ENCODE measurements around the gene MED12L.

MED12L gene

GRCh38 chr3:151265866-151266265 is 180.4 kb downstream of the MED12L start:
- DNase-seq: no peak

GRCh38 chr3:151267066-151267465 is 181.6 kb downstream of the MED12L start:
- no peak for DNase-seq

- no peak for DNase-seq
Measured at GRCh38 chr3:151268267-151269235, 183.1 kb downstream of the MED12L start.

- no peak for DNase-seq
Measured at GRCh38 chr3:151269631-151270030, 184.2 kb downstream of the MED12L start.

GRCh38 chr3:151275091-151275490 is 189.6 kb downstream of the MED12L start:
- no peak for DNase-seq

- DNase-seq: no peak
Measured at GRCh38 chr3:151276038-151276686, 190.7 kb downstream of the MED12L start.

- DNase-seq: no peak
Measured at GRCh38 chr3:151276687-151277042, 191.2 kb downstream of the MED12L start.

- no peak for DNase-seq
Measured at GRCh38 chr3:151278230-151278629, 192.8 kb downstream of the MED12L start, which contains the start of gene P2RY14. P2RY14 (minus strand) TSS chr3:151278542; CDS start chr3:151214316, 64,226 bp downstream.

GRCh38 chr3:151281671-151282324 is 196.3 kb downstream of the MED12L start:
- no peak for DNase-seq

- peak; percentile 22 to 42 for DNase-seq
Measured at GRCh38 chr3:151282921-151283320, 197.5 kb downstream of the MED12L start.

- DNase-seq: no peak
Measured at GRCh38 chr3:151283387-151283786, 197.9 kb downstream of the MED12L start.

- no peak for DNase-seq
Measured at GRCh38 chr3:151283907-151284461, 198.5 kb downstream of the MED12L start.

- no peak for DNase-seq
Measured at GRCh38 chr3:151285940-151286339, 200.5 kb downstream of the MED12L start.

- DNase-seq: no peak
Measured at GRCh38 chr3:151289445-151289844, 204.0 kb downstream of the MED12L start.

- DNase-seq: no peak
Measured at GRCh38 chr3:151290673-151291072, 205.2 kb downstream of the MED12L start.

GRCh38 chr3:151293127-151293526 is 207.7 kb downstream of the MED12L start:
- no peak for DNase-seq

- DNase-seq: no peak
Measured at GRCh38 chr3:151296226-151296625, 210.8 kb downstream of the MED12L start.

- DNase-seq: no peak
Measured at GRCh38 chr3:151297429-151297828, 212.0 kb downstream of the MED12L start.

GRCh38 chr3:151299006-151299405 is 213.5 kb downstream of the MED12L start:
- DNase-seq: no peak

GRCh38 chr3:151300539-151300938 is 215.1 kb downstream of the MED12L start:
- no peak for DNase-seq

- DNase-seq: no peak
Measured at GRCh38 chr3:151301787-151302186, 216.3 kb downstream of the MED12L start.

GRCh38 chr3:151303751-151304150 is 218.3 kb downstream of the MED12L start:
- DNase-seq: no peak
